Neutrophil (primary cell): ENCODE measurements around the gene SEC22A.

Source experiments
- H3K27ac ChIP-seq: fragments of 200-600 bp; sonication (generic); 2 replicates; pipeline ENCODE4 v1.5.1; 2016; ENCODE audit warnings: mild to moderate bottlenecking, moderate library complexity
- H3K27me3 ChIP-seq: fragments of 200-600 bp; sonication (generic); 2 replicates; pipeline ENCODE4 v1.6.0; 2016; ENCODE audit warnings: mild to moderate bottlenecking
- H3K36me3 ChIP-seq: fragments of 200-600 bp; sonication (generic); 2 replicates; pipeline ENCODE4 v1.5.1; 2017
- H3K4me1 ChIP-seq, 2 experiments: fragments of 200-600 bp in 1 of 2; sonication (generic) in 1 of 2; 1 replicate in 1 of 2; 2 replicates in 1 of 2; pipeline versions ENCODE4 v1.5.1 to v1.6.1; 2013 to 2016; ENCODE audit warnings: low read depth in 1 of 2, low read length in 1 of 2, mild to moderate bottlenecking in 1 of 2, moderate library complexity in 1 of 2; ENCODE audit not compliant: control insufficient read depth in 1 of 2, insufficient read depth in 1 of 2
- H3K4me3 ChIP-seq, 2 experiments: fragments of 200-600 bp in 1 of 2; sonication (generic) in 1 of 2; 1 replicate in 1 of 2; 2 replicates in 1 of 2; pipeline ENCODE4 v1.5.1; 2013 to 2016; ENCODE audit warnings: low read depth in 1 of 2, low read length in 1 of 2, mild to moderate bottlenecking in 1 of 2, moderate library complexity in 1 of 2
- H3K9me3 ChIP-seq: fragments of 200-600 bp; sonication (generic); 2 replicates; pipeline ENCODE4 v1.5.1; 2016
- CTCF ChIP-seq: fragments of 200-600 bp; sonication (generic); IDR thresholded peaks from 2 replicates; pipeline ENCODE4 v1.5.1; 2016; ENCODE audit warnings: antibody characterized with exemption

SEC22A gene

GRCh38 chr3:123307064-123307463 is 105.3 kb downstream of the SEC22A start:
- Histone ChIP-seq H3K27ac (no peak overlapping the region), H3K4me1 (no peaks in the 10 kb centered on the region), H3K36me3 (no peaks in the 10 kb centered on the region), H3K27me3 (peaks cover 7% of the 10 kb centered on the region), H3K4me3 (no peak overlapping the region), H3K9me3 (no peaks in the 10 kb centered on the region)
- no peak for TF ChIP-seq CTCF

- no peaks in the 10 kb centered on the region for H3K9me3 ChIP-seq
- no peaks in the 10 kb centered on the region for H3K4me1 ChIP-seq
- H3K27ac ChIP-seq, result no peak overlapping the region
- H3K27me3 ChIP-seq, result peaks cover 29% of the 10 kb centered on the region
- TF ChIP-seq CTCF, result no peak
- no peak overlapping the region for H3K4me3 ChIP-seq
- H3K36me3 ChIP-seq, result no peaks in the 10 kb centered on the region
These were observed 108.4 kb downstream of the SEC22A start for GRCh38 chr3:123310186-123310585.

- Histone ChIP-seq H3K27ac (no peak overlapping the region), H3K36me3 (no peaks in the 10 kb centered on the region), H3K27me3 (peaks cover 35% of the 10 kb centered on the region), H3K4me3 (no peak overlapping the region), H3K9me3 (no peaks in the 10 kb centered on the region), H3K4me1 (no peaks in the 10 kb centered on the region)
- no peak for TF ChIP-seq CTCF
These were observed 109.0 kb downstream of the SEC22A start for GRCh38 chr3:123310741-123311140.

GRCh38 chr3:123311201-123311600 is 109.5 kb downstream of the SEC22A start:
- H3K4me1 ChIP-seq, result no peaks in the 10 kb centered on the region
- H3K4me3 ChIP-seq, result no peak overlapping the region
- H3K36me3 ChIP-seq, result no peaks in the 10 kb centered on the region
- H3K27ac ChIP-seq, result no peak overlapping the region
- H3K9me3 ChIP-seq, result no peaks in the 10 kb centered on the region
- no peak for TF ChIP-seq CTCF
- peaks cover 39% of the 10 kb centered on the region for H3K27me3 ChIP-seq

GRCh38 chr3:123312331-123313265 is 110.9 kb downstream of the SEC22A start:
- no peak for TF ChIP-seq CTCF
- H3K4me3 ChIP-seq, result no peak overlapping the region

More at GRCh38 chr3:123312331-123313265, 110.9 kb downstream of the SEC22A start:
- Histone ChIP-seq H3K36me3 (no peaks in the 10 kb centered on the region), H3K27ac (no peak overlapping the region), H3K4me1 (no peaks in the 10 kb centered on the region), H3K27me3 (peaks cover 37% of the 10 kb centered on the region), H3K9me3 (no peaks in the 10 kb centered on the region)
